OCI-LY7 (cell line): ENCODE results near the gene GPC1. TPM values are rescaled to one million over a fixed set of nuclear protein-coding genes. Genes with fewer than 3 reads are reported as not detected.

Experiments used
- BruUV-seq: library from RNA; stranded (reverse); fragments of 400-500 nt; replicated peaks from 2 replicates; lab custom pipeline; 2021; lab: Mats Ljungman, UMichigan
- CTCF ChIA-PET: fragments of 300-600 bp; sonication (Branson Sonifier 250); formaldehyde crosslinking; loops from one replicate; lab custom pipeline; 2022; ENCODE audit warnings: antibody characterized with exemption; ENCODE audit not compliant: unreplicated experiment; lab: Charles Lee
- POLR2A ChIA-PET: fragments of 300-600 bp; sonication (Branson Sonifier 250); formaldehyde crosslinking; loops from one replicate; lab custom pipeline; 2022; ENCODE audit warnings: antibody characterized with exemption; lab: Charles Lee
- DNase-seq: peaks from one replicate; pipeline ENCODE4 v3.0.0-alpha.2; 2015; ENCODE audit warnings: low spot score
- H2AFZ ChIP-seq: fragments of 200-600 bp; sonication (generic), shearing (Covaris generic); 2 replicates; pipeline ENCODE4 v1.6.1; 2014; ENCODE audit warnings: mild to moderate bottlenecking, antibody characterized with exemption, low read length, moderate library complexity
- H3K27ac ChIP-seq: fragments of 200-600 bp; sonication (generic); 2 replicates; pipeline ENCODE4 v1.5.1; 2014; ENCODE audit warnings: mixed run types, low read depth, mild to moderate bottlenecking, moderate library complexity, low read length, inconsistent platforms; ENCODE audit not compliant: poor library complexity, severe bottlenecking
- H3K36me3 ChIP-seq: fragments of 200-600 bp; sonication (generic); 2 replicates; pipeline ENCODE4 v1.6.1; 2014; ENCODE audit warnings: mild to moderate bottlenecking, antibody characterized with exemption, low read length, moderate library complexity, mixed read lengths; ENCODE audit not compliant: insufficient read depth
- H3K4me1 ChIP-seq: fragments of 200-600 bp; sonication (generic); 2 replicates; pipeline ENCODE4 v1.5.1; 2014; ENCODE audit warnings: mild to moderate bottlenecking, low read length; ENCODE audit not compliant: insufficient read depth, poor library complexity, severe bottlenecking
- H3K4me2 ChIP-seq: fragments of 200-600 bp; sonication (generic); 2 replicates; pipeline ENCODE4 v1.6.1; 2014; ENCODE audit warnings: mild to moderate bottlenecking, low read length
- H3K4me3 ChIP-seq: fragments of 200-600 bp; sonication (generic); 2 replicates; pipeline ENCODE4 v1.5.1; 2014; ENCODE audit warnings: mild to moderate bottlenecking, low read depth, low read length; ENCODE audit not compliant: poor library complexity, severe bottlenecking
- H3K79me2 ChIP-seq: fragments of 200-600 bp; sonication (generic); 2 replicates; pipeline ENCODE4 v1.6.1; 2016; ENCODE audit warnings: low read depth, mild to moderate bottlenecking, low read length, moderate library complexity, mixed read lengths; ENCODE audit not compliant: insufficient read depth
- H3K9me2 ChIP-seq: fragments of 200-600 bp; sonication (generic); 2 replicates; pipeline ENCODE4 v1.6.1; 2016; ENCODE audit warnings: mild to moderate bottlenecking, low read length, mixed read lengths; ENCODE audit not compliant: insufficient read depth
- H3K9me3 ChIP-seq: fragments of 200-600 bp; sonication (generic); 2 replicates; pipeline ENCODE4 v1.6.1; 2014; ENCODE audit warnings: mild to moderate bottlenecking, mixed run types, low read length, mixed read lengths
- H4K20me1 ChIP-seq: fragments of 200-600 bp; sonication (generic); 2 replicates; pipeline ENCODE4 v1.6.1; 2014; ENCODE audit warnings: mild to moderate bottlenecking, antibody characterized with exemption, low read length, moderate library complexity, mixed read lengths; ENCODE audit not compliant: insufficient read depth
- EZH2phosphoT487 ChIP-seq: fragments of 200-600 bp; sonication (generic); IDR thresholded peaks from 2 replicates; pipeline ENCODE4 v1.6.1; 2018; ENCODE audit warnings: low read depth, borderline replicate concordance, mild to moderate bottlenecking, mixed run types, antibody characterized with exemption, low read length, moderate library complexity, mixed read lengths
- intact Hi-C: fragments of 100-400 bp; cut with micrococcal nuclease; formaldehyde crosslinking; loops from one replicate; pipeline ENCODE4 v1.10.0; 2022; ENCODE audit not compliant: unreplicated experiment
- total RNA-seq, 2 experiments: library from RNA; depleted of rRNA in 1 of 2; stranded (reverse); fragments of >200 nt in 1 of 2; shearing (Covaris generic) in 1 of 2; gene quantifications; 2 replicates each; pipeline ENCODE4 v1.2.3, GENCODE V29; 2014 to 2022
- TF ChIP-seq, protein P1 (sequence below): fragments of 200-600 bp; sonication (generic); conservative IDR thresholded peaks from 2 replicates; pipeline ENCODE4 v1.5.1; 2014; ENCODE audit warnings: mild to moderate bottlenecking, antibody characterized with exemption, low read length, moderate library complexity, mixed read lengths

The GPC1 gene
- total RNA-seq, 2 experiments from 2014 or later, result 2.4 to 4.0 TPM

DNA sequence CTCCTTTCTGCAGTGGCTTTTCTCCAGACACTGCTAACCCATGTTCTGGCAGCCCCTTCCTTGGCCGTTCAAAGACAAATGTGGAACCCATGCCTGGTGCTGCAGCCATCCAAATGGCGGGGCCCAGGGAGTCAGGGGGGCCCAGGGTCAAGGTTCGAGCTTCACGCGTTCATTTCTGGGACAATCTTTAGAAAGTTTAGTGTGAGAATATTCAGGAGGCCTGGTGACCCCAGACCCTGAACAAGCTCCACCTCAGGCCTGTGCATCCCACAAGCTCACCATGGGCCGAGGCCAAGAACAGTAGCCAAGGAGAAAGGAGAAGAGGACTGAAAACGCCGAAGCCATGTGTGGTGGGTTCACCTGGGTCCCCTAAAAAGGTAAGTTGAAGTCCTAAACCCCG, 67.9 kb downstream of the GPC1 start:
- H3K79me2 ChIP-seq, result no peaks in the 10 kb centered on the region
- H3K9me3 ChIP-seq, result no peaks in the 10 kb centered on the region
- no peak for TF ChIP-seq EZH2phosphoT487
- TF ChIP-seq, protein P1, sequence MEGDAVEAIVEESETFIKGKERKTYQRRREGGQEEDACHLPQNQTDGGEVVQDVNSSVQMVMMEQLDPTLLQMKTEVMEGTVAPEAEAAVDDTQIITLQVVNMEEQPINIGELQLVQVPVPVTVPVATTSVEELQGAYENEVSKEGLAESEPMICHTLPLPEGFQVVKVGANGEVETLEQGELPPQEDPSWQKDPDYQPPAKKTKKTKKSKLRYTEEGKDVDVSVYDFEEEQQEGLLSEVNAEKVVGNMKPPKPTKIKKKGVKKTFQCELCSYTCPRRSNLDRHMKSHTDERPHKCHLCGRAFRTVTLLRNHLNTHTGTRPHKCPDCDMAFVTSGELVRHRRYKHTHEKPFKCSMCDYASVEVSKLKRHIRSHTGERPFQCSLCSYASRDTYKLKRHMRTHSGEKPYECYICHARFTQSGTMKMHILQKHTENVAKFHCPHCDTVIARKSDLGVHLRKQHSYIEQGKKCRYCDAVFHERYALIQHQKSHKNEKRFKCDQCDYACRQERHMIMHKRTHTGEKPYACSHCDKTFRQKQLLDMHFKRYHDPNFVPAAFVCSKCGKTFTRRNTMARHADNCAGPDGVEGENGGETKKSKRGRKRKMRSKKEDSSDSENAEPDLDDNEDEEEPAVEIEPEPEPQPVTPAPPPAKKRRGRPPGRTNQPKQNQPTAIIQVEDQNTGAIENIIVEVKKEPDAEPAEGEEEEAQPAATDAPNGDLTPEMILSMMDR, result no peak
- H3K9me2 ChIP-seq, result no peaks in the 10 kb centered on the region
- H4K20me1 ChIP-seq, result no peaks in the 10 kb centered on the region
- intact Hi-C loops, result no loop called here
- ChIA-PET POLR2A (no interaction called here), CTCF (interaction anchor here (0.6 kb wide), 1 partner anchor 154 kb away, joined by 3 read pairs; no protein-coding TSS in a partner anchor)
- no peak for DNase-seq
- H3K36me3 ChIP-seq, result peaks cover 31% of the 10 kb centered on the region
- no peak overlapping the region for H3K4me3 ChIP-seq
- no peak overlapping the region for H3K27ac ChIP-seq
- no peaks in the 10 kb centered on the region for H3K4me1 ChIP-seq
- no peak overlapping the region for H2AFZ ChIP-seq
- no TSS peak for BruUV-seq
- no peak overlapping the region for H3K4me2 ChIP-seq

DNA sequence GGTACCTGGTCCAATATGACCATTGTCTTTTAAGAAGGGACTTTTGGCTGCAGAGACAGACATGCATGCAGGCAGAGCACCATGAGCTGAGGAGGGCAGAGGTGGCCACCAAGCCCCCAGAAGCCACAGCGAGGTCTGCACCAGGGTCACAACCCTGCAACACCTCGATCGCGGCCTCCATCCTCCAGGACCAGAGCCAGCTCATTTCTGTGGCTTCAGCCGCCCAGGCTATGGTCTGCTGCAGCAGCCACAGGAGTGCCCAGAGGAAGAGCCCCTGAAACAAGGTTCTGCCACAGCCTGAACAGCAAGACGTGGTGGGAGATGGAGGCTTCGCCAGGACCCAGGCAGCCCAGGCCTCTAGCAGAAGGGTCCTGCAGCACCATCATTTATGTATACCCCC, 68.4 kb downstream of the GPC1 start:
- no peak for DNase-seq
- Histone ChIP-seq H3K4me1 (no peaks in the 10 kb centered on the region), H2AFZ (no peak overlapping the region), H3K4me2 (no peak overlapping the region), H4K20me1 (no peaks in the 10 kb centered on the region), H3K9me3 (no peaks in the 10 kb centered on the region), H3K4me3 (no peak overlapping the region), H3K79me2 (no peaks in the 10 kb centered on the region), H3K27ac (no peak overlapping the region), H3K9me2 (no peaks in the 10 kb centered on the region), H3K36me3 (peaks cover 31% of the 10 kb centered on the region)
- ChIA-PET CTCF (no interaction called here), POLR2A (no interaction called here)
- BruUV-seq, result no TSS peak
- TF ChIP-seq, protein P1, result no peak
- TF ChIP-seq EZH2phosphoT487, result no peak
- intact Hi-C loops, result no loop called here

DNA sequence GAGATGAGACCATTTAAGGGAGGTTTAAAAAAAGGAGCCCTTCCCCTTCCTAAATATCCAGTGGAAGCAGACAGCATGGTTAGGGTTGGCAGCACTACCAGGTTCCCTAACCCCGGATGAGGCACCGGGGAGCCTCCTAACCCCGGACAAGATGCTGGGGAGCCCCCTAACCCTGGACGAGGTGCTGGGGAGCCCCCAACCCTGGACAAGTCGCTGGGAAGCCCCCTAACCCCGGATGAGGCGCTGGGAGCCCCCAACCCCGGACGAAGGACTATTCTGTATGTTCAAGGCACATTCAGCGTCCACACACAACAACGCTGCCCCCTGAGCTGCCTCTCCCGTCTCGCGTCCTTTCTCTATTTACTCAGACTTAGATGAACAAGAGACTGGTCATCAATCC, 70.4 kb downstream of the GPC1 start:
- H3K79me2 ChIP-seq, result no peaks in the 10 kb centered on the region
- ChIA-PET CTCF (no interaction called here), POLR2A (no interaction called here)
- H3K4me3 ChIP-seq, result no peak overlapping the region
- H3K4me2 ChIP-seq, result no peak overlapping the region
- H3K9me2 ChIP-seq, result no peaks in the 10 kb centered on the region
- BruUV-seq, result no TSS peak
- H3K36me3 ChIP-seq, result peaks cover 20% of the 10 kb centered on the region
- no peaks in the 10 kb centered on the region for H3K4me1 ChIP-seq
- no peaks in the 10 kb centered on the region for H4K20me1 ChIP-seq
- TF ChIP-seq, protein P1, result no peak
- TF ChIP-seq EZH2phosphoT487, result no peak
- no peak overlapping the region for H2AFZ ChIP-seq
- intact Hi-C loops, result no loop called here
- H3K27ac ChIP-seq, result no peak overlapping the region
- no peak for DNase-seq
- H3K9me3 ChIP-seq, result no peaks in the 10 kb centered on the region
